Endothelial cell of umbilical vein (primary cell): ENCODE data around the gene SLC39A5. TPM values are rescaled to one million over a fixed set of nuclear protein-coding genes. Genes with fewer than 3 reads are reported as not detected.

Experiments used
- BruUV-seq: library from RNA; stranded (reverse); fragments of 400-500 nt; replicated peaks from 2 replicates; lab custom pipeline; 2021; lab: Mats Ljungman, UMichigan
- CTCF ChIA-PET: fragments of 300-600, 350-600 bp; sonication (Branson Sonifier 250); formaldehyde crosslinking; loops from one replicate; lab custom pipeline; 2021; ENCODE audit warnings: antibody characterized with exemption, inconsistent platforms; lab: Charles Lee
- POLR2A ChIA-PET: fragments of 300-600, 350-600 bp; sonication (Branson Sonifier 250); formaldehyde crosslinking; loops from one replicate; lab custom pipeline; 2021; ENCODE audit warnings: antibody characterized with exemption, inconsistent platforms; lab: Charles Lee
- DNase-seq: peaks from one replicate; pipeline ENCODE4 v3.0.0-alpha.2; 2011; ENCODE audit warnings: low read depth, low spot score
- FAIRE-seq: peaks from 2 replicates; lab custom pipeline; 2011; peaks lifted over from hg19 to GRCh38; lab: Jason Lieb, UNC
- H2AFZ ChIP-seq: 2 replicates; pipeline ENCODE4 v1.6.0; 2012; ENCODE audit warnings: low read depth, low read length, control low read depth, inconsistent platforms
- H3K27ac ChIP-seq: 2 replicates; pipeline ENCODE4 v1.5.1; 2011; ENCODE audit warnings: low read depth, mild to moderate bottlenecking, control low read depth, low read length, moderate library complexity; ENCODE audit not compliant: insufficient read depth
- H3K27me3 ChIP-seq, 2 experiments: 2 replicates each; pipeline versions ENCODE4 v1.6.0 to v1.6.1; 2011; ENCODE audit warnings: low read length in 2 of 2, mixed read lengths in 1 of 2; ENCODE audit not compliant: control insufficient read depth in 2 of 2, insufficient read depth in 2 of 2
- H3K36me3 ChIP-seq, 2 experiments: 2 replicates in 1 of 2; 3 replicates in 1 of 2; pipeline ENCODE4 v1.5.1; 2011; ENCODE audit warnings: low read length in 2 of 2, mild to moderate bottlenecking in 1 of 2, moderate library complexity in 1 of 2; ENCODE audit not compliant: control insufficient read depth in 2 of 2, insufficient read depth in 2 of 2; ENCODE audit errors: extremely low read depth in 1 of 2
- H3K4me1 ChIP-seq: 3 replicates; pipeline ENCODE4 v1.5.1; 2011; ENCODE audit warnings: mild to moderate bottlenecking, low read length; ENCODE audit not compliant: control insufficient read depth, insufficient read depth; ENCODE audit errors: extremely low read depth
- H3K4me2 ChIP-seq: 2 replicates; pipeline ENCODE4 v1.6.1; 2011; ENCODE audit warnings: low read length, control low read depth, mixed read lengths; ENCODE audit not compliant: insufficient read depth
- H3K4me3 ChIP-seq, 3 experiments: fragments of 200-600 bp in 1 of 3; sonication (generic), shearing (Covaris generic) in 1 of 3; replicated peaks in 1 of 3; 2 replicates each; pipeline ENCODE4 v1.5.1; 2011 to 2016; ENCODE audit warnings: control low read depth in 3 of 3, low read length in 3 of 3, mild to moderate bottlenecking in 2 of 3, inconsistent platforms in 1 of 3, low read depth in 1 of 3, moderate library complexity in 1 of 3; ENCODE audit not compliant: insufficient read depth in 1 of 3
- H3K79me2 ChIP-seq: 2 replicates; pipeline ENCODE4 v1.6.0; 2012; ENCODE audit warnings: low read length, inconsistent platforms; ENCODE audit not compliant: control insufficient read depth, insufficient read depth
- H3K9ac ChIP-seq: replicated peaks from 2 replicates; pipeline ENCODE3; 2011; ENCODE audit warnings: low read length, control low read depth; ENCODE audit not compliant: insufficient read depth; ENCODE audit errors: extremely low read depth
- H3K9me1 ChIP-seq: replicated peaks from 3 replicates; pipeline ENCODE4 v1.6.0; 2011; ENCODE audit warnings: mild to moderate bottlenecking, low read length; ENCODE audit not compliant: control insufficient read depth, insufficient read depth; ENCODE audit errors: extremely low read depth
- H3K9me3 ChIP-seq: replicated peaks from 2 replicates; pipeline ENCODE4 v1.5.1; 2012; ENCODE audit warnings: low read length, inconsistent platforms; ENCODE audit not compliant: control insufficient read depth, insufficient read depth
- H4K20me1 ChIP-seq: replicated peaks from 2 replicates; pipeline ENCODE3; 2011; ENCODE audit warnings: mild to moderate bottlenecking, low read length; ENCODE audit not compliant: control insufficient read depth, insufficient read depth; ENCODE audit errors: extremely low read depth
- CTCF ChIP-seq, 2 donors: IDR thresholded peaks; 1 replicate in 1 of 2; 2 replicates in 1 of 2; pipeline ENCODE4 v1.5.1; 2011; ENCODE audit warnings: low read length in 2 of 2, mild to moderate bottlenecking in 2 of 2, moderate library complexity in 2 of 2, control low read depth in 1 of 2, inconsistent platforms in 1 of 2, low read depth in 1 of 2; ENCODE audit not compliant: insufficient read depth in 1 of 2; ENCODE audit errors: extremely low read depth in 1 of 2
- EZH2 ChIP-seq: IDR thresholded peaks from 2 replicates; pipeline ENCODE4 v1.6.1; 2012; ENCODE audit warnings: borderline replicate concordance, low read depth, mild to moderate bottlenecking, moderate library complexity, low read length, inconsistent platforms; ENCODE audit not compliant: severe bottlenecking
- FOS ChIP-seq: IDR thresholded peaks from 2 replicates; pipeline ENCODE4 v1.6.1; 2011; ENCODE audit warnings: mild to moderate bottlenecking, low read length, moderate library complexity, borderline replicate concordance; ENCODE audit not compliant: insufficient read depth
- GATA2 ChIP-seq: IDR thresholded peaks from 2 replicates; pipeline ENCODE4 v1.7.0; 2011; ENCODE audit warnings: low read depth, mild to moderate bottlenecking, moderate library complexity, mixed read lengths, low read length; ENCODE audit not compliant: insufficient read length, insufficient read depth
- JUN ChIP-seq: IDR thresholded peaks from 2 replicates; pipeline ENCODE4 v1.6.1; 2011; ENCODE audit warnings: borderline replicate concordance, low read depth; ENCODE audit not compliant: insufficient read length, insufficient read depth
- MAX ChIP-seq: IDR thresholded peaks from 2 replicates; pipeline ENCODE4 v1.6.1; 2011; ENCODE audit not compliant: insufficient read depth, insufficient read length
- MYC ChIP-seq: IDR thresholded peaks from one replicate; pipeline ENCODE4 v1.6.1; 2011; ENCODE audit warnings: mild to moderate bottlenecking, low read depth, low read length
- POLR2A ChIP-seq: IDR thresholded peaks from 2 replicates; pipeline ENCODE4 v1.6.1; 2012; ENCODE audit warnings: low read depth, mild to moderate bottlenecking, control low read depth, low read length
- POLR2AphosphoS5 ChIP-seq: IDR thresholded peaks from 2 replicates; pipeline ENCODE4 v1.6.1; 2012; ENCODE audit warnings: low read depth, mild to moderate bottlenecking, control low read depth, low read length, moderate library complexity; ENCODE audit not compliant: insufficient read depth
- dilution Hi-C: fragments of 300-500 bp; cut with MboI; formaldehyde crosslinking; loops from one replicate; pipeline ENCODE4 v1.15.0; 2019; ENCODE audit warnings: low sequenced_read_pairs; ENCODE audit not compliant: extremely low pct_ligation_motif_present
- intact Hi-C: fragments of 100-400 bp; cut with micrococcal nuclease; formaldehyde crosslinking; loops from one replicate; pipeline ENCODE4 v1.10.0; 2022
- polyA plus RNA-seq, 4 experiments: library from polyadenylated mRNA; depleted of rRNA in 3 of 4; stranded (reverse) in 3 of 4; unstranded in 1 of 4; fragments of >200 nt; gene quantifications; 2 replicates each; pipeline versions ENCODE4 v1.2.1 to v1.2.3, GENCODE V29; 2011 to 2012; ENCODE audit warnings: missing spikeins in 1 of 4
- total RNA-seq: library from RNA; stranded (reverse); gene quantifications from 2 replicates; pipeline ENCODE4 v1.2.3, GENCODE V29; 2021

SLC39A5 gene
- total and polyA plus RNA-seq, 2 donors (not counting 3 experiments of a cell fraction or from before 2014, with no cell fraction given), result 0.10 TPM; not detected in 1

- POLR2A ChIA-PET, result no interaction called here
- no peak overlapping the region for H3K4me3 ChIP-seq
- no peaks in the 10 kb centered on the region for H3K9me1 ChIP-seq
- no peak overlapping the region for H2AFZ ChIP-seq
- dilution Hi-C loops (no loop called here), intact Hi-C loops (no loop called here)
- no peak for FAIRE-seq
- no peak overlapping the region for H3K9ac ChIP-seq
- no peaks in the 10 kb centered on the region for H4K20me1 ChIP-seq
- H3K4me2 ChIP-seq, result no peak overlapping the region
- DNase-seq, result no peak
- TF ChIP-seq POLR2A (no peak), MAX (no peak), CTCF (IDR thresholded peaks at IDR 0.05; ENCODE audit: extremely low read depth in 1 of 2, insufficient read depth in 1 of 2, low read depth in 1 of 2, low read length in 2 of 2) (no peak), FOS (no peak), MYC (no peak), EZH2 (no peak), JUN (no peak), GATA2 (no peak), POLR2AphosphoS5 (no peak)
- no peaks in the 10 kb centered on the region for H3K27me3 ChIP-seq
- H3K79me2 ChIP-seq, result no peaks in the 10 kb centered on the region
- no peak overlapping the region for H3K27ac ChIP-seq
- H3K9me3 ChIP-seq, result no peaks in the 10 kb centered on the region
- CTCF ChIA-PET, result interaction anchor here (0.9 to 2.0 kb wide), 2 partner anchors 13 to 47 kb away, joined by 3 to 6 read pairs; partner anchors contain the start of genes RNF41 and SMARCC2
- H3K4me1 ChIP-seq, result no peaks in the 10 kb centered on the region
- H3K36me3 ChIP-seq, result peaks cover 6 to 22% of the 10 kb centered on the region in 2 experiments
- BruUV-seq, result no TSS peak
Measured at GRCh38 chr12:56236091-56236490, 6.2 kb downstream of the SLC39A5 start.
